K562 (cell line): ENCODE data around the gene CPED1. TPM values are rescaled to one million over a fixed set of nuclear protein-coding genes. Genes with fewer than 3 reads are reported as not detected.
A peak's percentile ranks its signal among the peaks of the same experiment; 100 is the strongest.

Experiments
- ATAC-seq: fragments of 200-7000 bp; cut with Tn5 transposase; 3 replicates; pipeline ENCODE4 v1.9.1; 2020; ENCODE audit warnings: moderate library complexity
- BruUV-seq: library from RNA; stranded (reverse); fragments of 400-500 nt; replicated peaks from 2 replicates; lab custom pipeline; 2021; lab: Mats Ljungman, UMichigan
- CTCF ChIA-PET: fragments of 300-600 bp; formaldehyde crosslinking; extraction: SDS; loops from one replicate; lab custom pipeline; 2021; ENCODE audit warnings: low intra/inter-chr PET ratio; lab: Yijun Ruan, JAX
- POLR2A ChIA-PET: fragments of 300-600, 350-650 bp; sonication (Branson Sonifier 250); formaldehyde crosslinking; extraction: SDS; loops from one replicate; lab custom pipeline; 2021; ENCODE audit warnings: antibody characterized with exemption, inconsistent platforms; lab: Yijun Ruan, JAX
- DNase-seq, 4 experiments: peaks; one replicate each; pipeline versions ENCODE4 v3.0.0 to v3.0.0-alpha.2; 2011 to 2018; ENCODE audit warnings: low spot score in 3 of 4, mixed read lengths in 3 of 4; ENCODE audit errors: extremely low read depth in 1 of 4
- FAIRE-seq: peaks from 2 replicates; lab custom pipeline; 2011; peaks lifted over from hg19 to GRCh38; lab: Jason Lieb, UNC
- H2AFZ ChIP-seq: 2 replicates; pipeline ENCODE4 v1.6.0; 2011; ENCODE audit warnings: low read depth, low read length, control low read depth, inconsistent platforms
- H3K27ac ChIP-seq: fragments of 200-600 bp; 3 replicates; pipeline ENCODE4 v1.8.0; 2011; ENCODE audit warnings: low read depth, mild to moderate bottlenecking, control low read depth, inconsistent platforms, low read length, moderate library complexity, mixed read lengths; ENCODE audit errors: extremely low read depth
- H3K27me3 ChIP-seq, 2 experiments: fragments of 300-600 bp in 1 of 2; 2 replicates in 1 of 2; 3 replicates in 1 of 2; pipeline versions ENCODE4 v1.6.0 to v1.8.0; 2011; ENCODE audit warnings: inconsistent platforms in 2 of 2, low read length in 2 of 2, mild to moderate bottlenecking in 1 of 2, mixed read lengths in 1 of 2, moderate library complexity in 1 of 2; ENCODE audit not compliant: control insufficient read depth in 2 of 2, insufficient read depth in 2 of 2
- H3K36me3 ChIP-seq: fragments of 300-600 bp; 3 replicates; pipeline ENCODE4 v1.8.0; 2011; ENCODE audit warnings: mild to moderate bottlenecking, low read length, inconsistent platforms; ENCODE audit not compliant: control insufficient read depth, insufficient read depth
- H3K4me1 ChIP-seq, 2 experiments: fragments of 200-600 bp in 1 of 2; replicated peaks in 1 of 2; 2 replicates in 1 of 2; 3 replicates in 1 of 2; pipeline versions ENCODE4 v1.5.1 to v1.8.0; 2011; ENCODE audit warnings: inconsistent platforms in 2 of 2, low read length in 2 of 2, mild to moderate bottlenecking in 1 of 2, mixed read lengths in 1 of 2, moderate library complexity in 1 of 2; ENCODE audit not compliant: control insufficient read depth in 2 of 2, insufficient read depth in 2 of 2
- H3K4me2 ChIP-seq: 2 replicates; pipeline ENCODE4 v1.6.1; 2011; ENCODE audit warnings: low read length, control low read depth, inconsistent platforms, mixed read lengths; ENCODE audit not compliant: insufficient read depth
- H3K4me3 ChIP-seq: fragments of 200-600 bp; sonication (generic), shearing (Covaris generic); 2 replicates; pipeline ENCODE4 v1.5.1; 2016; ENCODE audit warnings: control low read depth, inconsistent platforms
- H3K79me2 ChIP-seq: fragments of 200-600 bp; 3 replicates; pipeline ENCODE4 v1.8.0; 2011; ENCODE audit warnings: low read length, inconsistent platforms; ENCODE audit not compliant: control insufficient read depth, insufficient read depth
- H3K9ac ChIP-seq, 2 experiments: 2 replicates each; pipeline versions ENCODE4 v1.6.0 to v1.6.1; 2011; ENCODE audit warnings: low read depth in 2 of 2, low read length in 2 of 2, control low read depth in 1 of 2, inconsistent platforms in 1 of 2, mild to moderate bottlenecking in 1 of 2, mixed read lengths in 1 of 2; ENCODE audit not compliant: insufficient read depth in 1 of 2
- H3K9me1 ChIP-seq: one replicate; pipeline ENCODE4 v1.6.0; 2011; ENCODE audit warnings: inconsistent platforms, mild to moderate bottlenecking, low read length, moderate library complexity; ENCODE audit not compliant: control insufficient read depth, insufficient read depth
- H3K9me3 ChIP-seq: replicated peaks from 2 replicates; pipeline ENCODE4 v1.5.1; 2011; ENCODE audit warnings: low read depth, low read length, inconsistent platforms; ENCODE audit not compliant: control insufficient read depth, insufficient read depth
- H4K20me1 ChIP-seq: replicated peaks from 2 replicates; pipeline ENCODE4 v1.6.1; 2011; ENCODE audit warnings: low read length, inconsistent platforms, mixed read lengths; ENCODE audit not compliant: control insufficient read depth, insufficient read depth
- CHD4 ChIP-seq: fragments of 200-600 bp; sonication (generic); IDR thresholded peaks from 3 replicates; pipeline ENCODE4 v1.6.1; 2012; ENCODE audit warnings: low read depth, mild to moderate bottlenecking, mixed read lengths, low read length, inconsistent platforms; ENCODE audit not compliant: insufficient read depth, insufficient replicate concordance, poor library complexity, severe bottlenecking
- HDAC1 ChIP-seq, 2 experiments: fragments of 450-650 bp; IDR thresholded peaks; 2 replicates each; pipeline ENCODE4 v1.6.1; 2016 to 2017; ENCODE audit warnings: inconsistent platforms in 1 of 2, mild to moderate bottlenecking in 1 of 2, moderate library complexity in 1 of 2
- MTF1 ChIP-seq: fragments of 250-450 bp; sonication (Bioruptor Pico); IDR thresholded peaks from 2 replicates; pipeline ENCODE4 v1.9.0; 2021; ENCODE audit warnings: moderate library complexity, mild to moderate bottlenecking, inconsistent platforms, borderline replicate concordance
- NR4A1 ChIP-seq, 2 experiments: fragments of 250-450 bp in 1 of 2; fragments of 450-650 bp in 1 of 2; sonication (Bioruptor Pico) in 1 of 2; IDR thresholded peaks; 2 replicates each; pipeline versions ENCODE4 v1.4.0 to v1.6.1; 2016 to 2020; ENCODE audit warnings: mild to moderate bottlenecking in 2 of 2, missing compliant biosample characterization in 1 of 2, missing genetic modification characterization in 1 of 2, moderate library complexity in 1 of 2
- POLR2H ChIP-seq: IDR thresholded peaks from 2 replicates; pipeline ENCODE4 v1.6.1; 2016; ENCODE audit warnings: missing genetic modification characterization, low read depth, mild to moderate bottlenecking, control low read depth, missing compliant biosample characterization, moderate library complexity
- SREBF1 ChIP-seq: fragments of 150-350 bp; IDR thresholded peaks from 2 replicates; pipeline ENCODE4 v1.6.1; 2014; ENCODE audit warnings: antibody characterized with exemption, low read depth, low read length, borderline replicate concordance
- XRCC5 ChIP-seq: fragments of 200-400 bp; formaldehyde crosslinking; IDR thresholded peaks from 2 replicates; pipeline ENCODE4 v1.6.1; 2017; ENCODE audit warnings: low read depth, mild to moderate bottlenecking, low read length
- YY1 ChIP-seq, 3 experiments: IDR thresholded peaks; 2 replicates each; pipeline ENCODE4 v1.6.1; 2011; ENCODE audit warnings: low read length in 2 of 3, mild to moderate bottlenecking in 2 of 3, moderate library complexity in 2 of 3, borderline replicate concordance in 1 of 3, control low read depth in 1 of 3, low read depth in 1 of 3; ENCODE audit not compliant: insufficient read depth in 3 of 3, insufficient replicate concordance in 2 of 3, control insufficient read depth in 1 of 3, insufficient read length in 1 of 3; ENCODE audit errors: extremely low read depth in 1 of 3
- ZNF217 ChIP-seq: sonication (generic); formaldehyde crosslinking; IDR thresholded peaks from 2 replicates; pipeline ENCODE4 v1.8.0; 2022; ENCODE audit warnings: mild to moderate bottlenecking, missing genetic modification reagents
- ZNF589 ChIP-seq: fragments of 200-800 bp; sonication (Bioruptor generic); IDR thresholded peaks from 2 replicates; pipeline ENCODE4 v1.6.1; 2016; ENCODE audit warnings: low read depth, missing genetic modification characterization, missing compliant biosample characterization
- ZZZ3 ChIP-seq: fragments of 450-650 bp; IDR thresholded peaks from 2 replicates; pipeline ENCODE4 v1.6.1; 2016; ENCODE audit warnings: antibody characterized with exemption, mild to moderate bottlenecking, moderate library complexity
- whole genome bisulfite sequencing: fragments of 100-300 bp; shearing (Covaris generic); methylation state at CpG from one replicate; pipeline ENCODE4 v1.1.6; 2016; ENCODE audit warnings: low coverage, mixed read lengths; ENCODE audit not compliant: insufficient coverage; ENCODE audit errors: missing lambda C conversion rate; 5-methylcytosine and 5-hydroxymethylcytosine counted together
- in situ Hi-C: fragments of 300-500 bp; cut with MboI; formaldehyde crosslinking; loops from 4 replicates; pipeline ENCODE4 v1.15.0; 2018; ENCODE audit warnings: inconsistent platforms, mixed read lengths
- intact Hi-C: fragments of 100-400 bp; cut with micrococcal nuclease; formaldehyde crosslinking; loops from 2 replicates; pipeline ENCODE4 v1.14.2; 2022
- polyA plus RNA-seq, 8 experiments: library from polyadenylated mRNA; depleted of rRNA in 4 of 8; stranded (reverse) in 5 of 8; unstranded in 3 of 8; fragments of >200 nt; fragmentation: Nextera tagmentation in 2 of 8; fragmentation: Illumina TruSeq in 1 of 8; extraction: Ambion mirVana in 2 of 8; extraction: Trizol in 1 of 8; gene quantifications; 2 replicates each; pipeline versions ENCODE4 v1.2.1 to v1.2.3, GENCODE V29; 2011 to 2014; ENCODE audit warnings: inconsistent platforms in 1 of 8, missing spikeins in 1 of 8
- total RNA-seq, 7 experiments: library from RNA; depleted of rRNA in 6 of 7; stranded (reverse); fragments of >200 nt in 6 of 7; fragmentation: Illumina TruSeq in 2 of 7; extraction: Trizol in 2 of 7; gene quantifications; 2 replicates each; pipeline versions ENCODE4 v1.2.1 to v1.2.3, GENCODE V29; 2011 to 2021; ENCODE audit warnings: low replicate concordance in 1 of 7
- TF ChIP-seq, protein P1 (sequence below): sonication (generic); formaldehyde crosslinking; IDR thresholded peaks from 2 replicates; pipeline ENCODE4 v1.5.0; 2020; ENCODE audit warnings: missing genetic modification reagents

The CPED1 gene
- total and polyA plus RNA-seq, 9 of the 15 experiments (the other 6 are each of a cell fraction or from before 2014, with no cell fraction given), result 195 to 393 (median 290) TPM

DNA sequence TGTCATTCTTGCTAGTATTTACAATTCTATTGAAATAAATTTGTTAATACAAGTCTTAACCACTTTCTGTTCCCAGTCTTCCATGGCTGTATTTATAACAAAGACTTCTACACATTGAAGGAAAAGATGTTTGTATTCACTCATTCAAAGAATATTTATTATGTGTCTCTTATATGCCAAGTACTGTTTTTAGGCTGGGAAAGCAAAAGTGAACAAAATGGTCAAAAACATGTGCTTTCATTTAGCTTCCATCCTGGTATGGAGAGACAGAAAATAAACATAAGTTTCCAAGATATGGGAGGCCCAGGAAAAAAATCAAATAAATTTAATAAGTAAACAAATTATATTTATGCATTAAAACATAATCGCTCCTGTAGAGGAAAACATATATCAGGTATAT is 22.9 kb downstream of the CPED1 start:
- Histone ChIP-seq H2AFZ (no peak overlapping the region), H3K9me1 (no peaks in the 10 kb centered on the region), H3K79me2 (peaks cover 97% of the 10 kb centered on the region), H3K9me3 (no peaks in the 10 kb centered on the region), H4K20me1 (peaks cover 5% of the 10 kb centered on the region; the same call in 1 of the 2 replicates), H3K36me3 (peaks cover 90% of the 10 kb centered on the region), H3K4me3 (no peak overlapping the region), H3K4me2 (no peak overlapping the region), H3K4me1 (peaks cover 5 to 37% of the 10 kb centered on the region in 2 experiments), H3K27ac (no peak overlapping the region), H3K27me3 (no peaks in the 10 kb centered on the region), H3K9ac (no peak overlapping the region)
- no TSS peak for BruUV-seq
- in situ Hi-C loops, result no loop called here
- ChIA-PET CTCF (interaction anchor here (0.6 kb wide), 1 partner anchor 97 kb away, joined by 4 read pairs; no protein-coding TSS in a partner anchor), POLR2A (interaction anchor here (0.7 to 3.6 kb wide), 6 partner anchors 11 to 67 kb away, joined by 3 to 17 read pairs (median 8); partner anchors contain the start of gene CPED1)
- FAIRE-seq, result no peak
- intact Hi-C loops, result no loop called here
- DNase-seq, result no peak
- ATAC-seq, result no peak
- 90% methylated on average over 1 of the region's 1 CpG for WGBS
- TF ChIP-seq ZNF217 (CRISPR knock-in tag) (no peak), SREBF1 (no peak), ZZZ3 (no peak), POLR2H (tag) (0 out of 2 replicates have a peak, but pooled peaks have one; percentile 49), YY1 (IDR thresholded peaks at IDR 0.05; ENCODE audit: borderline replicate concordance in 1 of 3, control insufficient read depth in 1 of 3, extremely low read depth in 1 of 3, insufficient read depth in 3 of 3, insufficient read length in 1 of 3, insufficient replicate concordance in 2 of 3, low read depth in 1 of 3, low read length in 2 of 3) (no peak), HDAC1 (IDR thresholded peaks at IDR 0.05) (no peak), ZNF589 (0 out of 2 replicates have a peak, but pooled peaks have one; percentile 33), NR4A1 (CRISPR knock-in tag; IDR thresholded peaks at IDR 0.05) (no peak), NR4A1 (tag; IDR thresholded peaks at IDR 0.05) (no peak), CHD4 (no peak), MTF1 (CRISPR knock-in tag) (no peak), XRCC5 (no peak)
- TF ChIP-seq, protein P1, sequence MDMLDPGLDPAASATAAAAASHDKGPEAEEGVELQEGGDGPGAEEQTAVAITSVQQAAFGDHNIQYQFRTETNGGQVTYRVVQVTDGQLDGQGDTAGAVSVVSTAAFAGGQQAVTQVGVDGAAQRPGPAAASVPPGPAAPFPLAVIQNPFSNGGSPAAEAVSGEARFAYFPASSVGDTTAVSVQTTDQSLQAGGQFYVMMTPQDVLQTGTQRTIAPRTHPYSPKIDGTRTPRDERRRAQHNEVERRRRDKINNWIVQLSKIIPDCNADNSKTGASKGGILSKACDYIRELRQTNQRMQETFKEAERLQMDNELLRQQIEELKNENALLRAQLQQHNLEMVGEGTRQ (CRISPR knock-in tag), result no peak
